ENCODE results near the gene PSMG2.

Gene PSMG2

GRCh38 chr18:12689256-12689850 is 13.5 kb upstream of the PSMG2 start:
- TF ChIP-seq SPI1 (IDR thresholded peaks at IDR 0.05; ENCODE audit: borderline replicate concordance, low read depth) (no peak), GABPA (IDR thresholded peaks at IDR 0.05; ENCODE audit: low read depth) (no peak), POLR2AphosphoS5 (IDR thresholded peaks at IDR 0.05; ENCODE audit: low read depth) (no peak)
- TF ChIP-seq, protein P1, sequence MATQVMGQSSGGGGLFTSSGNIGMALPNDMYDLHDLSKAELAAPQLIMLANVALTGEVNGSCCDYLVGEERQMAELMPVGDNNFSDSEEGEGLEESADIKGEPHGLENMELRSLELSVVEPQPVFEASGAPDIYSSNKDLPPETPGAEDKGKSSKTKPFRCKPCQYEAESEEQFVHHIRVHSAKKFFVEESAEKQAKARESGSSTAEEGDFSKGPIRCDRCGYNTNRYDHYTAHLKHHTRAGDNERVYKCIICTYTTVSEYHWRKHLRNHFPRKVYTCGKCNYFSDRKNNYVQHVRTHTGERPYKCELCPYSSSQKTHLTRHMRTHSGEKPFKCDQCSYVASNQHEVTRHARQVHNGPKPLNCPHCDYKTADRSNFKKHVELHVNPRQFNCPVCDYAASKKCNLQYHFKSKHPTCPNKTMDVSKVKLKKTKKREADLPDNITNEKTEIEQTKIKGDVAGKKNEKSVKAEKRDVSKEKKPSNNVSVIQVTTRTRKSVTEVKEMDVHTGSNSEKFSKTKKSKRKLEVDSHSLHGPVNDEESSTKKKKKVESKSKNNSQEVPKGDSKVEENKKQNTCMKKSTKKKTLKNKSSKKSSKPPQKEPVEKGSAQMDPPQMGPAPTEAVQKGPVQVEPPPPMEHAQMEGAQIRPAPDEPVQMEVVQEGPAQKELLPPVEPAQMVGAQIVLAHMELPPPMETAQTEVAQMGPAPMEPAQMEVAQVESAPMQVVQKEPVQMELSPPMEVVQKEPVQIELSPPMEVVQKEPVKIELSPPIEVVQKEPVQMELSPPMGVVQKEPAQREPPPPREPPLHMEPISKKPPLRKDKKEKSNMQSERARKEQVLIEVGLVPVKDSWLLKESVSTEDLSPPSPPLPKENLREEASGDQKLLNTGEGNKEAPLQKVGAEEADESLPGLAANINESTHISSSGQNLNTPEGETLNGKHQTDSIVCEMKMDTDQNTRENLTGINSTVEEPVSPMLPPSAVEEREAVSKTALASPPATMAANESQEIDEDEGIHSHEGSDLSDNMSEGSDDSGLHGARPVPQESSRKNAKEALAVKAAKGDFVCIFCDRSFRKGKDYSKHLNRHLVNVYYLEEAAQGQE (IDR thresholded peaks at IDR 0.05; ENCODE audit: insufficient replicate concordance, low read depth), result no peak
- TF ChIP-seq, protein P2, sequence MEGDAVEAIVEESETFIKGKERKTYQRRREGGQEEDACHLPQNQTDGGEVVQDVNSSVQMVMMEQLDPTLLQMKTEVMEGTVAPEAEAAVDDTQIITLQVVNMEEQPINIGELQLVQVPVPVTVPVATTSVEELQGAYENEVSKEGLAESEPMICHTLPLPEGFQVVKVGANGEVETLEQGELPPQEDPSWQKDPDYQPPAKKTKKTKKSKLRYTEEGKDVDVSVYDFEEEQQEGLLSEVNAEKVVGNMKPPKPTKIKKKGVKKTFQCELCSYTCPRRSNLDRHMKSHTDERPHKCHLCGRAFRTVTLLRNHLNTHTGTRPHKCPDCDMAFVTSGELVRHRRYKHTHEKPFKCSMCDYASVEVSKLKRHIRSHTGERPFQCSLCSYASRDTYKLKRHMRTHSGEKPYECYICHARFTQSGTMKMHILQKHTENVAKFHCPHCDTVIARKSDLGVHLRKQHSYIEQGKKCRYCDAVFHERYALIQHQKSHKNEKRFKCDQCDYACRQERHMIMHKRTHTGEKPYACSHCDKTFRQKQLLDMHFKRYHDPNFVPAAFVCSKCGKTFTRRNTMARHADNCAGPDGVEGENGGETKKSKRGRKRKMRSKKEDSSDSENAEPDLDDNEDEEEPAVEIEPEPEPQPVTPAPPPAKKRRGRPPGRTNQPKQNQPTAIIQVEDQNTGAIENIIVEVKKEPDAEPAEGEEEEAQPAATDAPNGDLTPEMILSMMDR (IDR thresholded peaks at IDR 0.05; ENCODE audit: insufficient read depth, low read length), result no peak
- no peak overlapping the region for H3K4me3 ChIP-seq (replicated peaks; ENCODE audit: insufficient read depth, low read length)
- no peak for DNase-seq (ENCODE audit: low read depth in 1 of 2, low spot score in 1 of 2)
- no peaks in the 10 kb centered on the region for H3K27me3 ChIP-seq (ENCODE audit: insufficient read depth, poor library complexity, severe bottlenecking)
- no peak overlapping the region for H3K27ac ChIP-seq (replicated peaks)

DNA sequence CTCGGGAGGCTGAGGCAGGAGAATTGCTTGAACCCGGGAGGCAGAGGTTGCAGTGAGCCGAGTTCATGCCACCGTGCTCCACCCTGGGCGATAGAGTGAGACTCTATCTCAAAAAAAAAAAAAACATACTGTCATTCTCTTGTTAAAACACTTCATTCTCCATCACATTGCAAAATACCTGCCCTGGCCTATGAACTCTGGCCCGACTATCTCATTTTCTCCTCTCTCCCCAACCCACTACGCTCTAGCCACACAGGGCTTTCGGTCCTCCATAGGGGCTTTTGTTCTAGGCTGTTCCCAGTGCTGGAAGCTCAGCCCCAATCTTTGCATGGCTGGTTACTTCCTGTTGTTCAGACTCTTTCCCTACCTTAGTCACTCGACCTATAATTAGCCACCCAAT is 10.6 kb upstream of the PSMG2 start:
- H3K27me3 ChIP-seq (ENCODE audit: insufficient read depth, poor library complexity, severe bottlenecking), result no peaks in the 10 kb centered on the region
- TF ChIP-seq POLR2AphosphoS5 (IDR thresholded peaks at IDR 0.05; ENCODE audit: low read depth) (no peak), GABPA (IDR thresholded peaks at IDR 0.05; ENCODE audit: low read depth) (no peak), SPI1 (IDR thresholded peaks at IDR 0.05; ENCODE audit: borderline replicate concordance, low read depth) (no peak)
- TF ChIP-seq, protein P1 (IDR thresholded peaks at IDR 0.05; ENCODE audit: insufficient replicate concordance, low read depth), result no peak
- TF ChIP-seq, protein P2 (IDR thresholded peaks at IDR 0.05; ENCODE audit: insufficient read depth, low read length), result no peak
- H3K4me3 ChIP-seq (replicated peaks; ENCODE audit: insufficient read depth, low read length), result no peak overlapping the region
- DNase-seq (ENCODE audit: low read depth in 1 of 2, low spot score in 1 of 2), result no peak
- no peak overlapping the region for H3K27ac ChIP-seq (replicated peaks)

DNA sequence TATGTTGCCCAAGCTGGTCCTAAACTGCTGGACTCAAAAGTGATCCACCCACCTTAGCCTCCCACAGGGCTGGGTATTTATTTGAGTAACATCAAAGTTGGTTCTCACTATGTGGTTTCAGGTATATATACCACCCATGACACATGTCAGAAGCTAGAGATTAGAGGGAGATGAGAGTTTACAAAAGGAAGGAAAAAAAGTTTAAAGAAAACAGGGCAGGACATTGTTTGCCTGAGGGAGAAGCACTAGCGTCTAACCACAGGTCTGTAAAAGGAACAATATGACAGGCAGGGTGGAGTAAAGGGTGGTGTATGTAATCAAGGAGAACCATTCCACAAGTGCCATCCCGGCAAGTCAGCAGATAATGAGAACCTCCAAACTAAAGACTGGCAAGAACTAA is 8.8 kb upstream of the PSMG2 start:
- H3K4me3 ChIP-seq (replicated peaks; ENCODE audit: insufficient read depth, low read length), result no peak overlapping the region
- DNase-seq (ENCODE audit: low read depth in 1 of 2, low spot score in 1 of 2), result no peak
- H3K27ac ChIP-seq (replicated peaks), result no peak overlapping the region
- H3K27me3 ChIP-seq (ENCODE audit: insufficient read depth, poor library complexity, severe bottlenecking), result no peaks in the 10 kb centered on the region
- no peak for TF ChIP-seq POLR2AphosphoS5 (IDR thresholded peaks at IDR 0.05; ENCODE audit: low read depth)
- no peak for TF ChIP-seq GABPA (IDR thresholded peaks at IDR 0.05; ENCODE audit: low read depth)
- TF ChIP-seq, protein P2 (IDR thresholded peaks at IDR 0.05; ENCODE audit: insufficient read depth, low read length), result no peak
- no peak for TF ChIP-seq SPI1 (IDR thresholded peaks at IDR 0.05; ENCODE audit: borderline replicate concordance, low read depth)
- TF ChIP-seq, protein P1 (IDR thresholded peaks at IDR 0.05; ENCODE audit: insufficient replicate concordance, low read depth), result no peak
